22Rv1 (cell line): Measurements from ENCODE around the gene KMT2B.

Experiments used
- H3K27ac ChIP-seq: fragments of 450-650 bp; 2 replicates; pipeline ENCODE4 v1.5.1; 2017
- CTCF ChIP-seq: fragments of 450-650 bp; IDR thresholded peaks from 2 replicates; pipeline ENCODE4 v1.5.1; 2017; ENCODE audit warnings: mild to moderate bottlenecking
- ZFX ChIP-seq: fragments of 450-650 bp; IDR thresholded peaks from 2 replicates; pipeline ENCODE4 v1.6.1; 2017; ENCODE audit warnings: antibody characterized with exemption, borderline replicate concordance

Gene KMT2B

GRCh38 chr19:35716801-35717664, 770 bp upstream of the KMT2B start:
- TF ChIP-seq CTCF (peak; percentile 97), ZFX (no peak)
- H3K27ac ChIP-seq = peak overlapping the region; percentile 90

- peak overlapping the region; percentile 90 for H3K27ac ChIP-seq
- TF ChIP-seq ZFX = no peak
- TF ChIP-seq CTCF = no peak
These were observed 690 bp downstream of the KMT2B start for GRCh38 chr19:35718345-35719041.

GRCh38 chr19:35719402-35720162, 1.8 kb downstream of the KMT2B start:
- peak overlapping the region; percentile 90; the same call in 1 of the 2 replicates for H3K27ac ChIP-seq

GRCh38 chr19:35720163-35720524, 2.3 kb downstream of the KMT2B start:
- H3K27ac ChIP-seq = peak overlapping the region; percentile 18; the same call in 1 of the 2 replicates
- TF ChIP-seq ZFX = no peak
- no peak for TF ChIP-seq CTCF

More at GRCh38 chr19:35719402-35720162, 1.8 kb downstream of the KMT2B start:
- TF ChIP-seq CTCF (no peak), ZFX (no peak)

GRCh38 chr19:35720648-35721047, 2.8 kb downstream of the KMT2B start:
- H3K27ac ChIP-seq = no peak overlapping the region
- no peak for TF ChIP-seq ZFX
- no peak for TF ChIP-seq CTCF

GRCh38 chr19:35721374-35721773, 3.6 kb downstream of the KMT2B start:
- H3K27ac ChIP-seq = no peak overlapping the region
- no peak for TF ChIP-seq ZFX
- TF ChIP-seq CTCF = no peak
